ENCODE measurements around the gene ADARB2.
A peak's percentile ranks its signal among the peaks of the same experiment; 100 is the strongest.

Gene ADARB2

DNA sequence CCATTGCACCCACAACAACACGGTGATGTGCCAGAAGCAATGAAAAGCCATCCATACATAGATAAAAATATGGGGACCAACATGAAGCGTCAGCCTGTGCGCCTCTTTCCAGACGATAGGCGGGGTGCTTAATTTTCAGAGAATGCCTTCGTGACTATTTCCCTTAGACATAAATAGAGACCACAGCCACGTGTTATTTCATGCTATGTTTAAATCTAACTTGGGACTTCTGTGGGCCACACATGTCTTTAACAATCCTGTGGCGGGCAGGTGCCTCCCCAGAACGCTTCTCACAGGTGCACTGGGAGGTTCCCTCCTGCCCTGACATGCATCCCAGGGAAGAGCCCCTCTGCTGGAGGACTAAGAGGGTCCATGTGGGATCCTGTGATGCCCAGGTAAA lies 259.7 kb downstream of the ADARB2 start:
- no peak for ATAC-seq (replicated peaks)
- Mint-ChIP-seq H3K36me3 (peaks cover 0 to 1% of the 10 kb centered on the region in 2 donors), H3K4me3 (no peak overlapping the region), H3K27ac (no peak overlapping the region), H3K27me3 (peaks cover 35 to 37% of the 10 kb centered on the region in 2 donors), H3K9me3 (peaks cover 2 to 3% of the 10 kb centered on the region in 2 donors), H3K4me1 (peaks cover 25 to 29% of the 10 kb centered on the region in 2 donors)
- no peak for DNase-seq

GRCh38 chr10:1476455-1476803 lies 260.9 kb downstream of the ADARB2 start:
- H3K9me3 Mint-ChIP-seq, result peaks cover 2 to 3% of the 10 kb centered on the region in 2 donors
- DNase-seq (no peak), ATAC-seq (replicated peaks) (no peak)
- H3K4me1 Mint-ChIP-seq, result peaks cover 25 to 27% of the 10 kb centered on the region in 2 donors
- H3K4me3 Mint-ChIP-seq, result no peak overlapping the region
- no peak overlapping the region for H3K27ac Mint-ChIP-seq
- H3K27me3 Mint-ChIP-seq, result peaks cover 35 to 44% of the 10 kb centered on the region in 2 donors
- peaks cover 0 to 1% of the 10 kb centered on the region in 2 donors for H3K36me3 Mint-ChIP-seq

DNA sequence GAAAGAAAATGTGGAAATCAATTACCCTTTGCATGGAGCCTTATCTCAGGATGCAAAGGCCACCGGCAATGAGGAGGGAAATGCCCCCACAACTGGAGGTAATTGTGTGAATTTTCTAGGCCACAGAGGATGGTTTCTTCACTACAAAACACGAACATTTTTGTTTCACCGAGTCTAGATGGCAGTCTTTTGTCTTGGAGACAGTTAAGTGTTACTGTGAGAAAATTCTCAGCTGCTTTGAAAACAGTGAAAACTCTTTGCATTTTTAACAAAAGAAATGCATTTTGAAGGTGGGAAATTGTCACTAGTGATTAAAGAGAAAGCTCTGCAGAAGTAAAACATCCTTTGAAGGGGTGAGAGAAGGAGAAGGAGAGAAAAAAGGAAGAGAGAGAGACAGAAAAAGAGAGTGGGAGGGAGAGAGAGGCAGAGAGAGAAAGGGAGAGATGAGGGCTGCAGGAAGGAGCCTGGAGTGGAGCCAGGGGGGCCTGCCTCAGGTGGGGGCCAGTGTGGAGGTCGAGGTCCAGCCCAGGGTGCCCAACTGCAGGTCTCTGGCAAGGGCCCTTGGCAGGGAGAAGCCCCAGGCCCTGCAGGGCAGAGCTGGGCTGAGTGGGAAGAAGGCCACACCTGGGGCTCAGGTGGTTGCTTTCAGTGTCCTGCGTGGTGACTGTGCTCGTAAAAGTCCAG lies 261.4 kb downstream of the ADARB2 start:
- H3K4me3 Mint-ChIP-seq, result no peak overlapping the region
- no peak overlapping the region for H3K27ac Mint-ChIP-seq
- H3K4me1 Mint-ChIP-seq, result peaks cover 25 to 27% of the 10 kb centered on the region in 2 donors
- no peak for DNase-seq
- H3K36me3 Mint-ChIP-seq, result peaks cover 0 to 1% of the 10 kb centered on the region in 2 donors
- peaks cover 2 to 3% of the 10 kb centered on the region in 2 donors for H3K9me3 Mint-ChIP-seq
- ATAC-seq (replicated peaks), result no peak
- peaks cover 33 to 44% of the 10 kb centered on the region in 2 donors for H3K27me3 Mint-ChIP-seq

DNA sequence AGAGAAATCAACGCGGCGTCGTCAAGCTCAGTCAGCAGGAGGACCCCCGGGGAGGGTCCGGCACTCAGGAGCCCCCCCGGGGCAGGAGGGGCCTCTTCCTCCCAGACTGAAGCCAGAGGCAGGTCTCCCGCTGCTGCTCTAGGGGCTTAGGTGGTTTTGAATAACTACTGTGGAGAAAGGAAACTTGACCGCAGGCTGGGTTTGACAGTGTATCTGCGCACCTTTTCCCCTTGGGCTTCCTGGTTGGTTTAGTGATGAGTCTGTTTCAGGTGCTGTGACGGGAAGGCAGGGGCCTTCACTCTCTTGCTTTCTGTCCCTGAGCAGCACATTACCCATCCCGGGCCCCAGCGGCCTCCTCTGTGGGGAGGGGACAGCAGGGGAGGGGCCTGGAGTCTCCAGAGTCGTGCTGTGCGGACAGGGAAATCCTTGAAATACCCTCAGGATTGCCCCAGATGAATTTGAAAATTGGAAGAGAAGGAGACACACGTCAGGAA lies 262.2 kb downstream of the ADARB2 start:
- no peak overlapping the region for H3K27ac Mint-ChIP-seq
- peaks cover 25% of the 10 kb centered on the region in 2 donors for H3K4me1 Mint-ChIP-seq
- H3K4me3 Mint-ChIP-seq, result no peak overlapping the region
- peaks cover 31 to 44% of the 10 kb centered on the region in 2 donors for H3K27me3 Mint-ChIP-seq
- ATAC-seq (replicated peaks), result peak in 1 of 2 donors; percentile 63
- no peak for DNase-seq
- peaks cover 0 to 1% of the 10 kb centered on the region in 2 donors for H3K36me3 Mint-ChIP-seq
- peaks cover 2 to 3% of the 10 kb centered on the region in 2 donors for H3K9me3 Mint-ChIP-seq

DNA sequence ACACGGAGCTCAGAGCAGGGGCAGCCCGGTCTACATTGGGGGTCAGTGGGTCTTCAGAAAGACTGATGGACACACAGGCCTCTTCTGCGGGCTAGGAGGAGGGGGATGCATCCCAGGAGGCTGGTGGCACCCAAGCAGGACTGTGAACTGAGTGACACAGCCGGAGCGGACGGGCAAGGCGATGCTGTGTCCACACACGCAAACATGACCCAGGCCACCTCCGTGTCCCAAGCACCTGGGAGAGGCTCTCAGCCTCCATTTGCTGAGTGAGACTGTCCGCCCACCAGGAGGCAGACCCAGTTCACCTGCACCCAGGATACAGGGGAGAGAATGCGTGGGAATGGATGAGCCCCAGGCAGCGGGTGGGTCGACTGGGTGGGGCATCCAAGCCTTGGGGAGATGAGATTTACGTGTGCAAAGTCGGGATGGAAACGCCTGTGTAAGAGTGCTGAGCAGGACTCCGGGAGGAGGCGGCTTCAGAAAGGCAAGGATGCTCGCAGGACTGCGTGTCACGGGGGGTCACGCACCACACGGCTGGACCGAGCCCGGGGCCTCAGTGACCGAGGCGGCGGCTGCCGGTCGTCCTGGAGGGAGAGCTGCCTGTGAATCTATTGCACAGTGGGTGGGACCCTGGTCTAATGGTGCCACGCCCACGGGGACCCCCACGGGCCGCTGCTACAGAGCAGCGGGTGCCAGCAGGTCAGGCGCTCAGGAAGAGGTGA lies 262.8 kb downstream of the ADARB2 start:
- Mint-ChIP-seq H3K36me3 (peaks cover 0 to 1% of the 10 kb centered on the region in 2 donors), H3K4me3 (no peak overlapping the region), H3K4me1 (peaks cover 25% of the 10 kb centered on the region in 2 donors), H3K27me3 (peaks cover 31 to 42% of the 10 kb centered on the region in 2 donors), H3K27ac (no peak overlapping the region), H3K9me3 (peaks cover 2 to 3% of the 10 kb centered on the region in 2 donors)
- ATAC-seq (replicated peaks) (no peak), DNase-seq (no peak)

DNA sequence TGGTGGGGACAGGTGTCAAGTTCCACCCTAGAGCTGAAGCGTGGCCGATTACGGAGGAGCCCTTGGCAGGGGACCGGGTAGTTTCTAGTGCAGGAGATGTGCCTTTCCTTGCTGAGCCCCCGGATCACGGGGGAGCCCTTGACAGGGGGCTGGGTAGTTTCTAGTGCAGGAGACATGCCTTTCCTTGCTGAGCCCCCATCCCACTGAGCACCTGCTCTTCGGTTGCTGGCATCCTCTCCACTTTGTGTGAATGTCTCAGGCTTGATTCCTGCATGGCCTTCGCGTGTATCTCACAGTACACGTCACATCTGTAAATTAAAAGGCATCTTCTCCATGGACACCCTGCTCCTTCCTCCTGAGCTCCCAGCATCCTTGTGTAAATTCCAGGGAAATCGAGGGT lies 263.5 kb downstream of the ADARB2 start:
- Mint-ChIP-seq H3K4me3 (no peak overlapping the region), H3K9me3 (peaks cover 2 to 3% of the 10 kb centered on the region in 2 donors), H3K4me1 (peaks cover 25% of the 10 kb centered on the region in 2 donors), H3K27me3 (peaks cover 26 to 39% of the 10 kb centered on the region in 2 donors), H3K27ac (peak overlapping the region; percentile 17), H3K36me3 (no peaks in the 10 kb centered on the region)
- ATAC-seq (replicated peaks) (no peak), DNase-seq (no peak)

GRCh38 chr10:1472178-1472958 lies 265.0 kb downstream of the ADARB2 start:
- Mint-ChIP-seq H3K36me3 (no peaks in the 10 kb centered on the region), H3K27me3 (peaks cover 25 to 39% of the 10 kb centered on the region in 2 donors), H3K27ac (no peak overlapping the region), H3K9me3 (no peaks in the 10 kb centered on the region), H3K4me1 (peaks cover 21 to 25% of the 10 kb centered on the region in 2 donors), H3K4me3 (no peak overlapping the region)
- no peak for DNase-seq
- ATAC-seq (replicated peaks), result no peak

DNA sequence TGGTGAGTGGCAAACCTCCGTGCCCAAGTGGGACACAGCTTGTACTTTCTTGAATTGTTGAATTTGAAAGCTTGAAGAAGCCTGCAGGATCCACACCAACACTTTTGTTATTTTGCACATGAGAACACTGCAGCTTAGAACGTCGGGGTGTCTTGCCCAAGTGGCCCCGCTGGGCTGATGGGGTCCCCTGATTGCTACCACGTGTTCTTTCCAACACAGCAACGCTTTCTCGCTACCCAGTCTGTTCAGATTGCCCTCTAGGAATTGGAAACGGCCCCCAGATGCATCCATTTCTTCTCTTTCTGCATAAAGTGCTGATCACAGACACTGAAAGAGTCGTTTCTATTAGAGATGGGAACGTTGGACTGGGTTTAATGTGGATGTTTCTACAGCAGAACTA lies 268.5 kb downstream of the ADARB2 start:
- Mint-ChIP-seq H3K27me3 (peaks cover 10 to 23% of the 10 kb centered on the region in 2 donors), H3K4me1 (peaks cover 15 to 20% of the 10 kb centered on the region in 2 donors), H3K4me3 (no peak overlapping the region), H3K27ac (no peak overlapping the region), H3K36me3 (no peaks in the 10 kb centered on the region), H3K9me3 (no peaks in the 10 kb centered on the region)
- DNase-seq (no peak), ATAC-seq (replicated peaks) (no peak)

- Mint-ChIP-seq H3K9me3 (no peaks in the 10 kb centered on the region), H3K4me1 (peaks cover 23 to 32% of the 10 kb centered on the region in 2 donors), H3K27ac (no peak overlapping the region), H3K4me3 (no peak overlapping the region), H3K27me3 (peaks cover 11 to 20% of the 10 kb centered on the region in 2 donors), H3K36me3 (no peaks in the 10 kb centered on the region)
- ATAC-seq (replicated peaks) (no peak), DNase-seq (no peak)
These were observed 269.8 kb downstream of the ADARB2 start for GRCh38 chr10:1467334-1468076.

- peaks cover 12 to 14% of the 10 kb centered on the region in 2 donors for H3K27me3 Mint-ChIP-seq
- no peak overlapping the region for H3K27ac Mint-ChIP-seq
- ATAC-seq (replicated peaks), result no peak
These were observed 271.1 kb downstream of the ADARB2 start for GRCh38 chr10:1465993-1466764.

GRCh38 chr10:1465418-1465911 lies 271.9 kb downstream of the ADARB2 start:
- peak overlapping the region; percentile 56 for H3K27ac Mint-ChIP-seq
- H3K36me3 Mint-ChIP-seq, result no peaks in the 10 kb centered on the region
- H3K4me1 Mint-ChIP-seq, result peaks cover 34 to 46% of the 10 kb centered on the region in 2 donors
- peak; percentile 63 for DNase-seq
- H3K9me3 Mint-ChIP-seq, result no peaks in the 10 kb centered on the region
- ATAC-seq (replicated peaks), result peak; percentile 77 to 93
- peaks cover 12 to 14% of the 10 kb centered on the region in 2 donors for H3K27me3 Mint-ChIP-seq
- H3K4me3 Mint-ChIP-seq, result peak overlapping the region in 1 of 2 donors; percentile 39

More at GRCh38 chr10:1465993-1466764, 271.1 kb downstream of the ADARB2 start:
- Mint-ChIP-seq H3K36me3 (no peaks in the 10 kb centered on the region), H3K4me1 (peaks cover 31 to 42% of the 10 kb centered on the region in 2 donors), H3K9me3 (no peaks in the 10 kb centered on the region), H3K4me3 (peak overlapping the region in 1 of 2 donors; percentile 39)
- DNase-seq, result no peak

- H3K27me3 Mint-ChIP-seq, result peaks cover 12 to 14% of the 10 kb centered on the region in 2 donors
- ATAC-seq (replicated peaks), result peak; percentile 3 to 13
- H3K27ac Mint-ChIP-seq, result peak overlapping the region; percentile 56
- DNase-seq, result no peak
- peak overlapping the region; percentile 5 to 39 for H3K4me3 Mint-ChIP-seq
- peaks cover 34 to 46% of the 10 kb centered on the region in 2 donors for H3K4me1 Mint-ChIP-seq
- H3K9me3 Mint-ChIP-seq, result no peaks in the 10 kb centered on the region
- no peaks in the 10 kb centered on the region for H3K36me3 Mint-ChIP-seq
These were observed 272.4 kb downstream of the ADARB2 start for GRCh38 chr10:1464881-1465417.
